GM13977 (cell line): ENCODE data around the gene RHBDF2.

Experiments used
- DNase-seq: peaks from one replicate; pipeline ENCODE4 v3.0.0; 2012; ENCODE audit warnings: low spot score
- CTCF ChIP-seq: IDR thresholded peaks from 2 replicates; pipeline ENCODE4 v1.5.1; 2012; ENCODE audit warnings: mild to moderate bottlenecking, control low read depth; ENCODE audit not compliant: insufficient read depth; ENCODE audit errors: extremely low read depth, missing control alignments
- in situ Hi-C: fragments of 300-500 bp; cut with MboI; formaldehyde crosslinking; loops from one replicate; pipeline ENCODE4 v1.12.0; 2022; ENCODE audit warnings: low sequenced_read_pairs, low pct_unique_long_range_greater_than_20kb, mixed read lengths, inconsistent platforms; ENCODE audit not compliant: unreplicated experiment

Gene RHBDF2

GRCh38 chr17:76472726-76473125 is 28.5 kb downstream of the RHBDF2 start:
- TF ChIP-seq CTCF, result no peak
- in situ Hi-C loops, result no loop called here
- DNase-seq, result no peak

GRCh38 chr17:76472258-76472645 is 29.0 kb downstream of the RHBDF2 start:
- DNase-seq, result no peak
- no peak for TF ChIP-seq CTCF
- in situ Hi-C loops, result no loop called here

GRCh38 chr17:76471498-76472257 is 29.5 kb downstream of the RHBDF2 start:
- TF ChIP-seq CTCF, result no peak
- no peak for DNase-seq
- in situ Hi-C loops, result no loop called here

- DNase-seq, result no peak
- in situ Hi-C loops, result loop anchor here (5.0 kb wide), 1 partner anchor 37 kb away; no protein-coding TSS in a partner anchor
- TF ChIP-seq CTCF, result no peak
Observed at GRCh38 chr17:76469991-76470739, 31.1 kb downstream of the RHBDF2 start.

GRCh38 chr17:76469076-76469990 is 31.9 kb downstream of the RHBDF2 start:
- DNase-seq, result no peak
- in situ Hi-C loops, result loop anchor here (5.0 kb wide), 1 partner anchor 38 kb away; no protein-coding TSS in a partner anchor

More at GRCh38 chr17:76469076-76469990, 31.9 kb downstream of the RHBDF2 start:
- TF ChIP-seq CTCF, result no peak
